AML-193 (cell line): ENCODE measurements around the gene SYVN1.

ENCODE experiments used
- DNase-seq, 2 experiments: peaks; one replicate each; lab custom pipeline; 2025; lab: John Stamatoyannopoulos, UW

Gene SYVN1

DNA sequence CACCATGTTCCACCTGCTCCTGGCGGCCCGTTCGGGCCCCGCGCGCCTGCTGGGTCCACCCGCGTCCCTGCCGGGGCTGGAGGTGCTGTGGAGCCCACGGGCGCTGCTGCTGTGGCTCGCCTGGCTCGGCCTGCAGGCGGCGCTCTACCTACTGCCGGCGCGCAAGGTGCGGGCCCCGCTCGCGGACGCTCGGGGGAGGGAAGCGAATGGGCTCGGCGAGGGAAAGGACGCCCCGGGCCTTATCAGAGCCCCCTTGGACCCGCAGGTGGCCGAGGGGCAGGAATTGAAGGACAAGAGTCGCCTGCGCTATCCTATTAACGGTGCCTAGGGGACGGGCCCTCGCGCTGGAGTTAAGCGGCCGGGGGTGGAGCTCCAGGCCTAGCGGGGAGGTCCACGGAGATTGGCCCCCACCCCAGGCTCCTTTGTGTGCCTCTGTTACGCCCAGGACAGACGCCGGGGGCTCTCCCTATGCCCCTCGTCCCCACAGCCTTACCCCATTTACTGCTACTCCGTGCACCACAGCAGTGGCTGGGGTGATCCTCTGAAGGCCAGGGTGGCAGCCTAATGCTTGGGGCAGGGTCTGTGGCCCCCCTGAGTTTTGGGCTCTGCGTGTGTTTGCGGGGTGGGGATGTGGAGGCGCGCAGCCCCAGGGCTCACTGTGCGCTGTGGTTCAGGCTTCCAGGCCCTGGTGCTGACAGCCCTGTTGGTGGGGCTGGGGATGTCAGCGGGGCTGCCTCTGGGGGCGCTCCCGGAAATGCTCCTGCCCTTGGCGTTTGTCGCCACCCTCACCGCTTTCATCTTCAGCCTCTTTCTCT lies 21.6 kb downstream of the SYVN1 start:
- DNase-seq, result peak; percentile 46 to 56

DNA sequence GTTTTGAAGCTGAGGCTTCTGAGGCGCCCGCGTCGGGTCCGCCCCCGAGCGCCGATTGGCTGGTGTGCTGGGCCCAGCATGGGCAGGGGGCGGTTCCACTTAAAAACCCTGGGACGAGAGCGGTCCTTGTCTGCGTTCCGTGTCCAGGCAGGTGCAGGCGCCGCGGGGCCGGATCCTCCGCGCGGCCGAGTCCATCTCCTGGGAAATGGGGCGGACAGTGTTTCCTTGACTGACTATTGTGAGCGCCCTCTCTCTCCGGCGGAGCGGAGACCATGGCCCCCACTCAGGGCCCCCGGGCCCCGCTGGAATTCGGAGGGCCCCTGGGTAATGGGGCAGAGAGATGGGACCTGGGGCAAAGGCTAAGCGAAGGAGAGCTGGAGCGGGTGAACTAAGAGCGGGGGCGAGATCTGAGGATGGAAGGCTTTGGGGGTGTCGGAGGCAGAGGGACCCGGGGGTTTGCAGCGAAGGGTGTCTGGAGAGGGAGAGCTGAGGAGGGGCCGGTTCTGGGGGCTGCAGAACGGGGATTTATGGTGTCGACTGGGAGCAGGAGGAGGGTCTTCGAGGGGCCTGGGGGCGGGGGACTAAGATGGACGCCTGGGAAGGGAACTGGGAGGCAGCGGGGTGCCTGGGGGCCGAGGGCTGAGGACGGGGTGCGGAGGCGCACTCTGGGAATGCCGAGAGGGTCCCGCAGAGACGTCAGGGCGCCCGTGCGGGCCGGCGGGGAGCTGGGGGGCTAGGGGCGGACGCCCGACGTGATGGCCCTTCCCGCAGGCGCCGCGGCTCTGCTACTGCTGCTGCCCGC lies 22.4 kb downstream of the SYVN1 start, which contains the start of gene TM7SF2:
TM7SF2 (plus strand) TSS at position 129 of the 802 bp plus-strand sequence; CDS start at position 273, 144 bp downstream.
- DNase-seq, result peak; percentile 81 to 86

DNA sequence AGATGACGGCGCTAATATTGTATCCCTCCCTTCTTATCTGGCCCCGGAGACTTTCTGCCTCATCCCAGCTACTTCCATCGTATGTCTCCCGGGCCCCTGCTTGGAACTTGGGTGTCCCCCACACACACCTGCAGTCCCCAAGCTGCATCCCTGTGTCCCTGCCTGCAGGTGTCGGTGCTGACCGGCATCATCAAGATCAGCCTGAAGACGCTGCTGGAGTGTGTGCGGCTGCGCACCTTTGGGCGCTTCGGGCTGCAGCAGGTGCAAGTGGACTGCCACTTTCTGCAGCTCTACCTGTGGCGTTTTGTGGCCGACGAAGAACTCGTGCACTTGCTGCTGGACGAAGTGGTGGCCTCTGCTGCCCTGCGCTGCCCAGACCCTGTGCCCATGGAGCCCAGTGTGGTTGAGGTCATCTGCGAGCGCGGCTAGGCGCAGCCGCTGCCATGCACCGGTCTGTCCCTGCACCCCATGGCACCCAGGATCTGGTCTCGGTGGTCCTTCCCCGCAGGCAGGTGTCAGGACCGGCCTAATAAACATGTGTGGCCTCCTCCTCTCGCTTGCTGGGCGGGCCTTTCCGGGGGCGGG lies 23.1 kb downstream of the SYVN1 start:
- DNase-seq, result no peak

DNA sequence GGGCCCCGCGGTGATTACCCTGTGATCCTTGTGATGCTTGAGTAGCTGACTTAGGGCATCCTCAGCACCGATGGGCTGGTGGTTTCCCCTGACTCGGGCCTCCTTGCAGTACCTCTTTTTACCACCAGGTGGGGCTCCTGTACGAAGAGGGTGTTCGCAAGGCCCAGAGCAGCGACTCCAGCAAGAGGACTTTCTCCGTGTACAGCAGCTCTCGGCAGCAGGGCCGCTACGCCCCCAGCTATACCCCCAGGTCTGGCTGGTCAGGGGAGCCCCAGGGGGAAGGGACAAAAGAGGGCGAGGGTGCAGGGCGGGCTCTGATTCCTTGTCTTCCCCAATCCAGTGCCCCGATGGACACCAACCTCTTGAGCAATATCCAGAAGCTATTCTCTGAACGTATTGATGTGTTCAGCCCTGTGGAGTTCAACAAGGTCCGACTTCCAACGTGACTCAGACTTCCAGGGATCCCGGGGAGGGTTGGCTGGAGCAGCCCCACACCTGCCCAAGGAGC lies 23.9 kb downstream of the SYVN1 start:
- DNase-seq, result peak; percentile 65 to 82

DNA sequence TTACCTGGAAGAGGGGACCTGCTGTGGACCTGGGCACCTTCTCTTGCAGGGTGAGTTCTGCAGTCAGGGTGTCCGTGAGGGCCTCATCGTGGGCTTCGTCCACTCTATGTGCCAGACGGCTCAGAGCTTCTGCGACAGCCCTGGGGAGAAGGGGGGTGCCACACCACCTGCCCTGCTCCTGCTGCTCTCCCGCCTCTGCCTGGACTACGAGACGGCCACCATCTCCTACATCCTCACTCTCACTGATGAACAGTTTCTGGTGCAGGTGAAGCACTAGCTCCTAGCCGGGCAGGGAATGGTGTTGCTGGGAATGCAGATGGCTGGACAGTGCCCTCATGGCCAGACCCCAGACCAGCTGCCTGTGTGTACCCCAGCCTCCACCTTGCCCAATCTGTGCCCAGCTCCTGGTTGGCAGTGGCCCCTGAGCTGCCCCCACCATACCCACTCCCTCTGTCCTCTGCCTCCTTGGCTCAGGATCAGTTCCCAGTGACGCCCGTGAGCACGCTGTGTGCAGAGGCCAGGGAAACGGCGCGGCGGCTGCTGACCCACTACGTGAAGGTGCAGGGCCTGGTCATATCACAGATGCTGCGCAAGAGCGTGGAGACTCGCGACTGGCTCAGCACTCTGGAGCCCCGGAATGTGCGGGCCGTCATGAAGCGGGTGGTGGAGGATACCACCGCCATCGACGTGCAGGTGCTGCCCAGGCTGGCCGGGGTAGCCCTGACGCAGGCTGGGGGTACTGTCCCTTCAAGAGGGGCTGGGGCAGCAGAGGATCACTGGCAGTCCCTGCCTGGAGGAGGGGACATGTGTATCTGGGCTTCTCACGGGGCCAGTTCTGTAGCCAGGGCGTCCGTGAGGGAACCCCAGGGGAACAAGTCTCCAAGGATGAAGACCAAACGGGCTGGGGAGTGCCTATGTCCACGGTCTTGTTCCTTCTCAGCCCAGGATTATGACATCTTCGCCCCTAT lies 24.8 kb downstream of the SYVN1 start:
- DNase-seq, result no peak

DNA sequence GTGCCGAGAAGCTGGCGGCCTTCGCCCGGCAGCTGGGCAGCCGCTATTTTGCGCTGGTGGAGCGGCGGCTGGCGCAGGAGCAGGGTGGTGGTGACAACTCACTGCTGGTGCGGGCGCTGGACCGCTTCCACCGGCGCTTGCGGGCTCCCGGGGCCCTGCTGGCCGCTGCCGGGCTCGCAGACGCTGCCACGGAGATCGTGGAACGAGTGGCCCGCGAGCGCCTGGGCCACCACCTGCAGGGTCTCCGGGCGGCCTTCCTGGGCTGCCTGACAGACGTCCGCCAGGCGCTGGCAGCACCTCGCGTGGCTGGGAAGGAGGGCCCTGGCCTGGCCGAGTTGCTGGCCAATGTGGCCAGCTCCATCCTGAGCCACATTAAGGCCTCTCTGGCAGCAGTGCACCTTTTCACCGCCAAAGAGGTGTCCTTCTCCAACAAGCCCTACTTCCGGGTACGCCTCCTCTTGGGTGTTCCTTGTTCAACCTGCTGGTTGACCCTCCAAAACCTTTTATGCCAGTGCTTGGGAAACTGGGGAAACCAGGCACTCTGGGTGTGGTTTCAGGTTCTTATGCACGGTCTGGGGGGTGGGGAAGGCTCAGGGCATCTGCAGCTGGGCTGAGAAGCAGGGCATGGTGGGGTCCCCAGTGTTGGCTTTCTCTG lies 25.7 kb downstream of the SYVN1 start:
- no peak for DNase-seq

DNA sequence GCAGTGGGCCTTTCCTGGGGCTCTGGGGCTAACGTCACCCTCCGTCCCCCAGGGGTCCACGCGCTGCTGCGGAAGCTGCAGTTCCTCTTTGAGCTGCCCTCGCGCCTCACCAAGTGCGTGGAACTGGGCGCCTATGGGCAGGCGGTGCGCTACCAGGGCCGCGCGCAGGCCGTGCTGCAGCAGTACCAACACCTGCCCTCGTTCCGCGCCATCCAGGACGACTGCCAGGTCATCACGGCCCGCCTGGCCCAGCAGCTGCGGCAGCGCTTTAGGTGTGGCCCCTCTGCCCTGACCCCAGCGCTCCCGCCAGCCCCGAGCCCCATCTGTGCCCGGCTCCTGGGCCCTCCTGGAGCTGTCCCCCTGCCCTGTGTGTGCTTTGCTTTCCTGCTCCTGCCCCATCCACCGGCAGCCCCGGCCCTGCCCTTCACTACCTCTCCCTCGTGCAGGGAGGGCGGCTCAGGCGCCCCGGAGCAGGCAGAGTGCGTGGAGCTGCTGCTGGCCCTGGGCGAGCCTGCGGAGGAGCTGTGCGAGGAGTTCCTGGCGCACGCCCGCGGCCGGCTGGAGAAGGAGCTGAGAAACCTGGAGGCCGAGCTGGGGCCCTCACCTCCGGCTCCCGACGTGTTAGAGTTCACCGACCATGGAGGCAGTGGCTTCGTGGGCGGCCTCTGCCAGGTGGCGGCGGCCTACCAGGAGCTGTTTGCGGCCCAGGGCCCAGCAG lies 26.4 kb downstream of the SYVN1 start:
- no peak for DNase-seq

DNA sequence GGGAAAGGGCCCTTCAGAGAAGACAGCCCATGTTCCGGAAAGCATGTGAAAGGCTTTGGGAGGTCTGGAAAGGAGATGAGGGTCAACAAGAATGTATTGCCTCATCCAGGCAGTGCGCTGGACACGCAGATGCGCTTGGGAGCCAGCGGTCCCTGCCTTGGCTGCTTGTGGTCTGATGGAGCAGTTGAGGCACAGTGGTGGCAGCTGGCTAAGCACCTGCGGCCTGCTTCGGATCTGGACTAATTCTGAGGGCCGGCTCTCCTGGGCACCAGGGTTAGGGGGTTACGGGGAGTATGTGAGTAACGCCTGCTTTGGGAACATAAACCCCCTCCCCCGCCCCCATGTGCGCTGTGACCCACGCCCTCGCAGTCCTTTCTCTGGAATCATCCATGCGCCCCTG lies 27.2 kb downstream of the SYVN1 start:
- DNase-seq, result no peak

DNA sequence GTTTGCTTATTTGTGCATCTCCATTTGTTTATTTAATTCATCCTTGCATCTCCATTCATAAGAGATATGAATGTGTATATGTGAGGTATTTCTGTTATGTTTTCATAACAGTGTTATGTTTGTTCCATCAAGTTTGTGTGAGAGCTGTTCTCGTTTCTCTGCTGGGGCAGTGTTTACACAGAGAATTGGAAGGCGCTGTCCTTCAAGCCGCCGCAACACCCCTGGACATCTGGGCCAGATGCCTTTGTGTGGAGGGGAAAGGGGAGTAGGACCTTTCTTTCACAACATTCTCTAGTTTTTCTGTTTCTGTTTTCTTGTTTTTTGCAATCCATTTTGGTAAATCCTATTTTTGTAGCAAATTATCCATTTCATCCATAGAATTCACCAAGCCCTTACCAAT lies 29.7 kb downstream of the SYVN1 start:
- no peak for DNase-seq

DNA sequence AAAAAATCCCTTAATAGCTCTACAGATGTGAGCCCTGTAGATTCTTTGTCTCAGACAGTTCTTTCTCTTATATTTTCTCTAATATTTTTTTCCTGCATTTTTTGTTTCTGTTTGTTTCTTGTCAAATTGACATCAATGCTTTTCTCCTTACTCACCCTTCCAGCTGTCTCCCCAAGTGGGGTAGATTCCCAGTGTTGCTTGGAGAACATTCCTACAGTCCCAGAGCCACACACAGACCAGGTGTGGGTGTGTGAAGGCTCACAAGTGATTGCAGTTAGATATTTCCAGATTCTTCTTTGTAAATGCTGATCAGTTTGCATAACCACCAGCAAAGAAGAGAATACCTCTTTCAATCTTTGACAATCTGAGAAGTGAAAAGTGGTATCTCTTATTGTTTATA lies 30.8 kb downstream of the SYVN1 start:
- DNase-seq, result no peak

DNA sequence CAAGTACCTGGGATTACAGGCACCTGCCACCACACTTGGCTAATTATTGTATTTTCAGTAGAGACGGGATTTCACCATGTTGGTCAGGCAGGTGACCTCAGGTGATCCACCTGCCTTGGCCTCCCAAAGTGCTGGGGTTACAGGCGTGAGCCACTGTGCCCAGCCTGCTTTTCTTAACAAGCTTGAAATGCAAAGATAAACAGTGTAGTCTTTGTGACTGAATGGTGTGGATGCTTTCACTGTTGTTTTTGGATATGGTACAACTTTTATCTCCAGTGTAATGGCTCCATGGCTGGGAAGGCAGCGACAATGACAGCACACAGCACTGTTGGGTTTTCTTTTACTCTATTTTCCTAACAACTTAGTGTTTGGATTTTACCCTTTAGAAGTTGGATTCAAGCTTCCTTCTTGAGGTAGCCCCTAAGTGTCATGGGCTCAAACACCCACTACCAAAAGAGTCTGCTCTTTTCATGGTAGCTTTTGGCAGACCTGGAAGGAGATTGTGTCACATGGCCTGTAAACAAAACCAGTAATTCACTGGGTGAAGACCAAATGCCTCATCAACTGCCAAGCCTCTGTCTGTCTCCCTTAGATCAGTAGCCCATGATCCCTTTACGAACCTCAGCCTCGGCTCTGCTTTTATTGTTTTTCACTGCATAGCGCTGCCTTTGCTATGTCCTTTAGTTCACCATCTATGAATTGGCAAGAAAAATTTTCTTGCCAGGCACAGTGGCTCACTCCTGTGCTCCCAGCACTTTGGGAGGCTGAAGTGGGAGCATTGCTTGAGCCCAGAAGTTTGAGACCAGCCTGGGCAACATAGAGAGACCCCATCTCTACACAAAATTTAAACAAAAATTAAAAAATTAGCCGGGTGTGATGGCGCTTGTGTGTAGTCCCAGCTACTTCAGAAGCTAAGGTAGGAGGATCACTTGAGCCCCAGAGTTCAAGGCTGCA lies 31.9 kb downstream of the SYVN1 start:
- no peak for DNase-seq

DNA sequence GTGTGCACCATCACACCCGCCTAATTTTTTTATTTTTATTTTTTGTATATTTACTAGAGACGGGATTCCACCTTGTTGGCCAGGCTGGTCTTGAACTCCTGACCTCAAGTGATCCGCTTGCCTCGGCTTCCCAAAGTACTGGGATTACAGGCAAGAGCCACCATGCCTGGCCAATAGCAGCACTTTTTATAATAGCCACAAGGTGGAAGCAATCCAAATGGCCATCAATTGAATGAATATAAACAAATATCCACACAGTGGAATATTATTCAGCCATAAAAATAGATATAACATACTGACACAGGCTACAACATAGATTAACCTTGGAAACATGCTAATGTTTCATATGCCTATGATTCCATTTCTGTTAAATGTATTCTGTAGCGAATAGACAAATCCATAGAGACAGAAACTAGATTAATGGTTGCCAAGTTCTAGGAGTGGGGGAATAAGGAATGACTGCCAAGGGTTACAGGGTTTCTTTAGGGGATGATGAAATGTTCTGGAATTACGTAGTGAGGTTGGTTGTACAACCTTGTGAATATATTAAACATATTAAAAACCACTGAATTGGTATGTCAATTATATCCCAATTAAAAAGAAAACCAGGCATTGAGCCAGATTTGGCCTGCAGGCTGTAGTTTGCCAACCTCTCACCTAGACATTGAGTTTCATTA lies 33.5 kb downstream of the SYVN1 start:
- no peak for DNase-seq

DNA sequence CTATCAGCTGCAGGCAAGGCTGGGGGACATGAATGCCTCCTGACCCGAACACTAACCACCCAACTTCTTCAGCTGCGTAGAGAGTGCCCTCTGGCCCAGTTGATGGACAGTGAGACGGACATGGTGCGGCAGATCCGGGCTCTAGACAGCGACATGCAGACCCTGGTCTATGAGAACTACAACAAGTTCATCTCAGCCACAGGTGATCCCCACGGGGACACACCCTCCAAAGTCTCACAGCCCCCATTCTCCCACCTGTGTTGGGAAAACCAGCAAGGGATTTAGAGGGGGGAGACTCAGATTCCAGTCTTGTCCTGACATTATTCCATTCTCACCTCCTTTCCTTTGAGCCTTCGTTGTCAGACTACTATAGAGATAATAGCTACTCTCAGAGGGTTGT lies 37.4 kb downstream of the SYVN1 start:
- no peak for DNase-seq

DNA sequence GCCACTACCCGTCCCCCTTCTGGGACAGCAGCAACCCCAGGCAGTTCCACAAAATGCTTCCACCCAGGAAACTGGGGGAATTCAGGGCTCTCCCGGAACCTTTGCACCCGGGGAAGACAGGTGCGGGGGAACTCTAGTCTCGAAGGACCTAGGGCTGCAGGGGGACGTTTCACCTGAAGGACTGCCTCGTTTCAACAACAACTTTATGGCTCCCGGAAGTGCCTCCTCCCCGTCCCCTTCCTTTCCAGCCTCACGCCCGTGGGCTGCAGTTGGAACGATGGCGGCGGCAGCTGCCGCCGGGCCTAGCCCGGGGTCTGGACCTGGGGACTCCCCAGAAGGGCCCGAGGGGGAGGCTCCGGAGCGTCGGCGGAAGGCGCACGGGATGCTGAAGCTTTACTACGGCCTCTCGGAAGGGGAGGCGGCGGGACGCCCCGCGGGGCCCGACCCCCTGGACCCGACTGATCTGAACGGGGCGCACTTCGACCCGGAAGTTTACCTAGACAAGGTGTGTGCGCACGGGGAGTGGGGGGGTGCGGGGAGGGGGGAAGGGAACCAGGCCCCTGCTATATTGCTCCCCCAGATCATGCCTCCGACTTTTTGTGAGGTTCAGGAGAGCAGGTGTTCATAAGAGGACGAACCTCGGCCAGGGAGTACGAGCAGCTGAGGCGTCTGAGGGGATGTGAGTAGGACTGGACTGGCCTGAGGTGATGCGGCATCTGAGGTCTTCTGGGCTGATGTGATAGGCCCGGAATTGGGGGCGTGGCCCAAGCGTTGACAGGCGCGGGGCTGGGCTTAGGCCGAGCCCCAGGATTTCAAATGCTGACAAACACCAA lies 38.1 kb downstream of the SYVN1 start, which contains the start of gene VPS51:
VPS51 (plus strand) TSS at position 241 of the 833 bp plus-strand sequence; CDS start at position 278, 37 bp downstream.
- DNase-seq, result peak; percentile 80 to 83

DNA sequence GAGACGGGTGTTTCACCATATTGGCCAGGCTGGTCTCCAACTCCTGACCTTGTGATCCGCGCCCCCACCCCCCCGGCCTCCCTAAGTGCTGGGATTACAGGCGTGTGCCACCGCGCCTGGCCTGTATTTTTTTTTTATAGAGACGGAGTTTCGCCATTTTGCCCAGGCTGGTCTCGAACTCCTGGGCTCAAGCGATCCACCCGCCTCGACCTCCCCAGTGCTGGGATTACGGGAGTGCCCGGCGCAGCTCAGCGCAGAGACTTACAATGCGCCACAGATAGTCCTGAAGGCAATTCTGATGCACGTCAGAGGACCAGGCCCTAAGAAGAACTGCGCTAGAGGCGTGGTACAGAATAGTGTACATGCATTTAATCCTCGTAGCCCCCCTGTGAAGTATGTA lies 38.9 kb downstream of the SYVN1 start:
- no peak for DNase-seq

DNA sequence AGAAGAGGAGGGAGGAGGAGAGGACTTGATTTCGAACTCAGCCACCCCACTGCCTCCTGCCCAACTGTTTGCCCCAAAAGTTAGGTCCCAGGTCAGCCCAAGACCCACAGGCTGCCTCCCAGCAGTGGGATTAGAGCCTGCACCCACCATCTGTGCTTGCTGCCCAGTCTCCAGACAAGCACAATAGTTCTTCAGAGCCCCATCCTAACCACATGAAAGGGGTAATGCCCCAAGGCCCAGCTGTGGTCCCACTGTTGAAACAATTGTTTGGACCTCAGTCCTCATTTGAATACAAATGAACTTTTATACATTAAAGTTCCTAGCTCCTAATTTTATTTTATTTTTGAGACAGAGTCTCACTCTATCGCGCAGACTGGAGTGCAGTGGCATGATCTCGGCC lies 43.7 kb downstream of the SYVN1 start:
- no peak for DNase-seq

DNA sequence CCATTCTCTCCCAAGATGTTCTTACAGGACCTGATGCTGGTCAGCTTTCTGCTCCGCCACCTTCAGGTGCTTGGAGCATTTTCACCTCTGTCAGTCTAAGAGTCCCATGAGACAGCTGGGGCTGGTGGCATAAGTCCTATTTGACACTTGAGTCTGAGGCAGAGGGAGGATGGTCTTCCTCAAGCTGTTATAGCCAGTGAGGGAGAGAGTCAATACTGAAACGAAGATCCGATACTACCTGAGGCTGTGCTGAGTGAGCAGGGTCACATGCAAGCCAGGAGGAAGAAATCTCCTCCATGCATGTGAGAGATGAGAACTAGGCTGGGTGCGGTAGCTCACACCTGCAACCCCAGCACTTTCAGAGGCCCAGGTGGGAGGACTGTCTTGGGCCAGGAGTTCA lies 44.7 kb downstream of the SYVN1 start:
- DNase-seq, result no peak
